SHP77 (cell line): ENCODE data around the gene MAST4.
"Not testable (repeated sequence)": the region's sequence is repeated elsewhere in the genome, so short reads cannot be mapped to it uniquely, and the experiment has no call there.

ENCODE experiments used
- DNase-seq, 2 experiments: peaks; one replicate each; lab custom pipeline; 2025; lab: John Stamatoyannopoulos, UW

Gene MAST4

GRCh38 chr5:66742896-66743247 lies 146.7 kb downstream of the MAST4 start:
- no peak for DNase-seq

DNA sequence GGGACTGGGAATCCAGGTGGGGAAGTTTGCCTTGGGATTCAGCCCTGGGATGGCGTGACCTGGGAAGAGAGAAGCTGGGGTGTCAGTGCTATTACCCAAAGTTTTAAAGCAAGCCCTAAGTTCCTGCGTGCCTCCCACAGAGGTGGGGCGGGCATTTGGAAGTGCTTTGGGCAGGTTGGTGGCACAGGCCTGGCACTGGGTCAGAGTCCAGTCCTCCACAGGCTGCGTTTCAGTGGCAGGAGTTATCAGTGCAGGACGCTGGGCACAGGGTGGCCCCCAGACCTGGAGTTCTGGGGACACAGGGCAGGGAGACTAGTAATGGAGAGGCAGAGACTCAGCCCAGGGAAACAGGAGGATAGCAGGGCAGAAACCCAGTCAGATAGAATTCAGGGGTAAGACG lies 147.2 kb downstream of the MAST4 start:
- DNase-seq = no peak

DNA sequence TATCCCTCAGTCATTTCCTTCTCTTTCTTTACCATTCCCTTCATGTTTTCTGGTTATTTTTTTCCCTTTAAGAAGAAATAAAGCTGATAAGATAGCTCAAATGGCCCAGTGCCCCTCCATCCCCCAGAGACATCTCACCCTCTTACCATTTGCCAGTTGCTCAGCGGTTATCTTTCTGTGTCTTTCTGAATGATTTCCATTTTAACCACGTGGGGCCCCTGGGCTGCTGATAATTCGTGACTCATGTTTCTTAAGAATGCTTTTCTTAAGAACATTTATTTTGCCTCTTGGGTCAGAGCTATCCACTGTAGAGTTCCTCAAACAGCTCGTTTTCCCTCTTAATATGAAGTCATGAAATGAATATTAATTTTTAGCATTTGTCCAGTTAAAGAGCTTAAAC lies 147.8 kb downstream of the MAST4 start:
- no peak for DNase-seq

- DNase-seq = no peak
These were observed 149.1 kb downstream of the MAST4 start for GRCh38 chr5:66745297-66745696.

DNA sequence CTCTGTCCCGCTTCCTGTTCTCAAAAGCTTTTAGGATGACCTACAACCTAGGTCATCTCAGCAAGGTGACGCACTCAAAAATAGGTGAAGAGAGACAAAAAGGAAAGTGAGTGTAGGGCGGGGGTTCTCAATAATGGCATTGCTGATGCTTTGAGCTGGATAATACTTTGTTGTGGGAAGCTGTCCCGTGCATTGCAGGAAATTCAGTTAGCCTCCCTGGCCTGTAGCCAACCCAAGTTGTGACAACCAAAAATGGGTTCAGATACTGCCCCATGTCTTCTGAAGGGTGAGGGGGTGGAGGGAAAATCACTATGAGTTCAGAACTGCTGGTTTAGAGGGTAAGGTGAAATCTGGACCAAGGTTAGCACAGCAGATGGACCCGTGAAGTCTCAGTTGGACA lies 151.4 kb downstream of the MAST4 start:
- DNase-seq = no peak

GRCh38 chr5:66752668-66753067 lies 156.5 kb downstream of the MAST4 start:
- DNase-seq = not testable (repeated sequence)

DNA sequence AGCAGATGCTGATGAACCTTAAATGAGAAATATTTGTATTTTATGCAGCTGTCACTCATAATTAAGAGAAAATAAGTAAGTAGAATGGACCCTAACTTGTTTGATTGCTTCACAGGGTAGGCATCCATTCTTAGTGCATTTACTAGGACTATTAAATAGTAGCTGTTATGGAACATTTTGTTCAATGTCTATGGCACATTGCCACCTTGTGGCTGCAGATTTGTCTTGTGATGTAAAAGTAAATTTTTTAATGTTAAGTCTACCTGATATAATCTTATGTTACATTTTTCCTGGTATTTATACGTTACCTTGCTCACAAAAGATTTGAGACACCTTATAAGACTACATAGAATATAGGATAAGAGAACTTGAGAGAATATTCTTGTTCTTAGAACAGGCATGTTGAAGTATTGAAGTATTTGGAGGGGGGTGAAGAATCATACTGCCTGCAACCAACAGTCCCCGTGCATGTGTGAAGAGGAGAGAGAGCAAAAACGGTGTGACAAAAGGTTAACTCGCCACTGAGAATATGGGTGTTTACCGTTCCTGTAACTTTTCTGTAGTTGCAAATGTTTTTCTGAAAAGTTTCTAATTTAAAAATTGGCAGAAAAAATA lies 161.1 kb downstream of the MAST4 start:
- DNase-seq = peak; percentile 40 to 61

DNA sequence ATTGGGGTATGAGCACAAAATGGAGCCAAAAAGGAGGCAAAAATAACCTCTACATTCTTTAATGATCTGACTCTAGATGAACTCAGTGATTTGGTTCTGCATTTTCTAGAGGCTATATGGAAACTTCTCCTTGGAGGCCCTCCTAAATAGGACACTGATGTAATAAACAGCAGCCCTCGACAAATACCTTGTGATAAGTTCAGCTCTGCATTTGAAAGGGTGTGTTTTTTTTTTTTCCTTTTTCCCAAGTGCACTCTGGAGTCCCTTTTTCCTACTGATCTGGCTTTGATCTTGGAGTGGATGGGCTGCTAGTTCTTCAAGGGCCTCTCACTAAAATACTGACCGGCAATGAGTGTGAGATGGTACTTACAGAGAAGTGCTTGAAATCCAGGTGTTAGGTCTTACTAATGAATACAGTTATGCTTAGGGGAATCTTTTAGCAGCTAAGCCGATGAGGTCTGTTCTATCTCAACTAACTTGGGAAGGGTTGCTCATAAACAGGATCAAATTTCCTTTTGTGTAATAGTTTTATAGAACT lies 161.7 kb downstream of the MAST4 start:
- no peak for DNase-seq

- DNase-seq = no peak
These were observed 173.0 kb downstream of the MAST4 start for GRCh38 chr5:66769030-66769733.

GRCh38 chr5:66769839-66770617 lies 173.8 kb downstream of the MAST4 start:
- peak; percentile 34 to 45 for DNase-seq

DNA sequence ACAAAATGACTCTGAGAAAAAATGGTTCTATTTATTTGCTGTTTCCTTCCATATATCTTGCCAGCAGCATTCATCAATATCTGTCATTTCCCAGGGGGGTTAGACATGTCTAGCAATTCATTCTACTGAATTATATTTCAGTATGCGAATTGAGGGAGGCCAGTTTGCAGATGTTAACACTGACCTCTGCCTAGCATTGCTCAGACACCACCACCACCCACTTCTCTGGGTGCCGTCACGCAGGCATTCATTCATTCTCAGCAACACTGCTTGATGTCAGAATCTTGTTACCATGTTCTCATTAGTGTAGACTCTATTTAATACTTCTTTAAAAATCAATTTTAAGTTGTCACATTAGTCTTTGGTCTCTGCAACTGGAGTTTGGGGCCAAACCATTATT lies 181.7 kb downstream of the MAST4 start:
- DNase-seq = no peak

DNA sequence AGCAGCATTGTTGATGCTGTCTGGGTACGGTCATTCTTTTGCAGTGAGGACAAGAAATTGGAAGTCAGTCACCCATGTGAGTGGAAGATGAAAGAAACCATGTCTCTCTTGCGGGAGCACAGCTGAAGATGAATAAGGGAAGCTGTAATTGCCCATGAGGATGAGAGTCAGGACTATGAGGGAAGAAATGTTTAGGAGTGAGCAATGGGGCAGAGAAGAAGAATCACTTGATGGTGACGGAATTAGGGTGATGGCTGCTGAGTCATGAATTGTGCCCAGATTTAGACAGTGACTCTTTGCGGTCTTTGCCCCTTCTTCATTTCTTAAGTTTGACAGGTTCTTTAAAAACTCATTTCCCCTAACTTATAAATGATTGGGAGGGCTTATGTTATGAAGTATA lies 183.3 kb downstream of the MAST4 start:
- DNase-seq = no peak

DNA sequence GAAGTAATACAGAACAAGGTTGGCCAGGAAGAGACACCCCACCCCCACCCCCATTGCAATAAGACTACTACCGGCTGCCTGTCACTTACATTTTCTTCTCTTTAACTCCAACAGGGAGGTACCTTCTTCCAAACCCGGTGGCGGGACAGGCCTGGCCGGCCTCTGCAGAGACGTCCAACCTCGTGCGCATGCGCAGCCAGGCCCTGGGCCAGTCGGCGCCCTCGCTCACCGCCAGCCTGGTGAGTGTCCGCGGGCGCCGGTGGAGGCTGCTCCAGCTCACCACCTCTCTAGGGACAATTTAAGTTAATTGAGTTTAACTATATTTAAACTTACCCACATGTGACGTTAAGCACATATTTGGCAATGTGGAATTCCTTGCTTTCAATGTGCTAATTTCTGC lies 192.4 kb downstream of the MAST4 start:
- no peak for DNase-seq

GRCh38 chr5:66789434-66789833 lies 193.2 kb downstream of the MAST4 start:
- no peak for DNase-seq

DNA sequence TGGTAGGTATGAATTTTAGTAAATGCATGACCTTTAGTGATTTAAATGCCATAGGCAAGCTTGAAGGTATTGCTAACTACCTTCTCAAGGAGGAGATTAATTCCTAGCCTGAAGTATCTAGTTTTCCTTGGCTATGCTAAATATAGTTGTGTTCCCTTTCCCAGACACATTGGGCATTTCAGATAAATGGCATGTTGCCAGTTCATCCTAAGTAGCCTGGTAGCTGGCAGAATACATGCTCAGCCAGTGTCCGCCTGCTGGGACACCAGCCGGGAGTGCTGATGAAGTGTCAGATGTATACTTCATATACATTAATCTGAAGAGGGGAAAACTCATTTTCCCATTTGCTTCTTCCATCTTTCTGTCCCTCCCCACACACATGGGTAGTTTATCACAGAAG lies 196.9 kb downstream of the MAST4 start:
- DNase-seq = no peak

GRCh38 chr5:66795682-66796081 lies 199.5 kb downstream of the MAST4 start:
- no peak for DNase-seq

DNA sequence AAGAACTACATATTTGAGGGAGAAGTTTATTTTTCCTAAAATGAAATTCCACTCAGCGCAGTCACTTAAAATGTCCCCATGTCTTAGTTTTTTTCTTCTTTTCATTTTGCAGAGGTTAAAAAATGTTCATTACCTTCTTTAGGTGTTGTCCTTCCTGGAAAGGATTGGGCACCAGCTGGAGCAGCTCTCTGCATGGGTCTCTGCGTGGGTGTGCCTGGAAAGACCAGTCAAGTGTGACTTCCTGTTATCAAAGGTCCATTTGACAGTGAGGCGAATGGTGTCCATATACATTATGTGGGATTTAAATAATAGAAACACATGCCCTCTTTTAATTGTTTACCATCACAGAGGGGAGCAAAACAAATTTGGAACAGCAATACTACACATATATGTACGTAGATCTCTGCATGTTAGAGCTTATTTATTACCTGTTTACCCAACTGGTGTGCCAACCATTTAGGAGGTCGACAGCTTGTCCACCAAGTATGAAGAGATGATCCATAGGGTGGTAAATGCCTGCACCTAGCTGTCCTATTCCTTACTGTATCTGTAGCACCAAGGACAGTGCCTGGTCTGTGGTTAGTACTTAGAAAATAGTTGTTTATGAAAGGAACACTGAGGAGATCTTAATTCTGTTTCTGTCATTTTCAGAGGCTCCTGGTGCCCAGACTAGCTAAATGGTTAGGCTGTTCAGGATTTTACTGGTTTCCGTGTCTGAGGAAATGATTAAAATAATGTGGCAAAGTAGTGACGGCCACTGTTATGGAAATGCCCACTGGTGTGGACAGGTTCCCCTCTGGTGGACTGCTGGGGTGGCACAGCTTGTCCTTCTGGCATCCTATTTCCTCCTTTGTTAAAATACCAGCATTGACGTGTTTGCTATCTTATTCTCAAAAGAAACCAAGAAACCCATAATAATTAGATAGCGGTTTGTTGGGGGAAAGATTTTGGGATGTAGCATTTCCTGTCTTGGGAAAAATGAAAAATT lies 200.4 kb downstream of the MAST4 start:
- peak in 1 of 2 experiments; percentile 20 for DNase-seq

GRCh38 chr5:66802941-66803340 lies 206.7 kb downstream of the MAST4 start:
- no peak for DNase-seq

DNA sequence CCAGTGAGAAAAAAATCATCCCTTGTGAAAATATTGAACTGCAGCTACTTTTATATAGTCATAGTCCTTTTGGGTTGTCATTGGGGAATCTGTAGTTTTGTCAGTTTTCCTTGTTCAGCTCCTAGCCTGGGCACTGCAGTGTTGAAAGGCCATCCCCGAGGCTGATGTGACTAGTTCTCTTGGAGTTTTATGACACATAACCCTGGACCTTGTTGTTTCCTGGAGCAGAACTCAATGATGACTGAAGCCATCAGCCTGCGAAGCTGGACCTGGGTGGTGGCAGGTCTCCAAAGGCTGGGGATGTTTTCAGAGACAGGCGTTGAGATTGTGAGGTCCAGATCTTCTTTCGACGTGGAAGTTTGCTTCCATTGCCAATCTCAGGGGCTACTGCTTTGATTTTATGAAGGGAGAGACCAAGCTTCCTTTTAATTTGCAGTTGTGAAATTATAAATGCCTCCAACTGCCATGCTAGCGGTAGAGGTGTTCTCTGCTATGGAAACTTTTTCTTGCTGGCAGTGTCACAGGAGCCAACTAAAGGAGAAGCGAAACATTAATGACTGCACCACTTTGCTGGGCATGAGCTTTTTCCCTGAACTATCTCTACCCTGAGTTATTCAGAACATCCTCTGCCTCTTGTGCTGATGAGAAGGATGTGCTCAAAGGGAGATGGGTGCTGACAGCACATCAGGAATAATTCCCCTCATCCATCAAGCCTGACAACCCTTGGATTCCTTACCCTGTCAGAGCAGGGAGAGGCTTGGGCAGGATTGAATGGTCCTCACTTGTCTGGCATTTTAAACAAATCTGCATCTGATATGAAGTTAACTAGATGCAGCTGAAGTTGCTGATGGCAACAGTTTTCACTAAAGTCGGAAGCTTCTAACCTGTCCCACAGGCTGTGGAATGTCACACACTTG lies 209.6 kb downstream of the MAST4 start:
- DNase-seq = no peak

DNA sequence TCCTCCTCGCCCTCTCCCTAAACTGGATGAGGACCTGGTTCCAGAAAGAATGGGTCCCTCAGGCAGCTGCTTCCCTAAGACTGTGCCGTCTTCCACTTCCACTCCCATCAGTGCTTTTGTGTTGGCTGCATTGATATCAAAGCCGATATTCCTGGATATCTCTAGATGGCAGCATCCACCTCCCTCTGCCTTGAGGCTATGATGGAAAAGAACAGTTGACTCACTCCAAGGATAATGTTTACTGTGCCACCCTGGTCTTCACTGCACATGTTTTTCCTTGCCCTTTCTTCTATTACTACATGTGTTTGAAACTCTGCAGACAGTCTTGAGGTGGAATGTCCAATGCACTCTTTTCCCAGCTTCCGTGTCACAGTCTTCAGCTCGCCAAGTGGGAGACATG lies 211.6 kb downstream of the MAST4 start:
- no peak for DNase-seq

DNA sequence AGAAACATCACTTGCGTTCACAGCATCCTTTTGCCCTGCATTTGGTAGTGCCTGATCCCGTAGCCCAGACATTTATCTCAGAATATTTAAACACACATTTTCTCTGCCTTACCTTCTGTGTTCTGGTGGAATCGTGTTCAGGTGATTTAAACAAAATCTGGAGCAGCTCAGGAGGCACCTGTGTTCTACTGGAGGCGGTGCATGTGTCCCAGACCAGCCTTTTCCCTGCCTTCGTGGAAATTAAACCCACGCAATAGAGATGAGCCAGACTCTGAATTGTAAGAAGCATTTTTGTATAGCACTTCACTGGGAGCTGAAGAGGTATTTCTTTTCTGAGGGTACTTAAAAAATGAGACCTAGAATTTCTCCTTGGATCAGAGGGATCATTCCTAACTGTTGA lies 212.5 kb downstream of the MAST4 start:
- no peak for DNase-seq
